HG03439 (cell line): ENCODE results near the gene CD59.
"Not testable (repeated sequence)": the region's sequence is repeated elsewhere in the genome, so short reads cannot be mapped to it uniquely, and the experiment has no call there.

Experiments
- ATAC-seq: cut with Tn5 transposase; IDR thresholded peaks from one replicate; pipeline ENCODE4 v1.9.1; 2021; ENCODE audit warnings: mild to moderate bottlenecking, moderate library complexity; ENCODE audit not compliant: unreplicated experiment

CD59 gene

GRCh38 chr11:33743291-33743690 is 7.1 kb upstream of the CD59 start:
- no peak for ATAC-seq

GRCh38 chr11:33742249-33742851 is 6.1 kb upstream of the CD59 start:
- no peak for ATAC-seq

GRCh38 chr11:33741806-33742205 is 5.6 kb upstream of the CD59 start:
- no peak for ATAC-seq

- ATAC-seq, result no peak
These were observed 1.2 kb upstream of the CD59 start for GRCh38 chr11:33737362-33737821.

GRCh38 chr11:33735271-33736147 is 714 bp downstream of the CD59 start:
- peak; percentile 56 for ATAC-seq

GRCh38 chr11:33734441-33735270 is 1.6 kb downstream of the CD59 start:
- ATAC-seq, result no peak

- ATAC-seq, result no peak
These were observed 2.2 kb downstream of the CD59 start for GRCh38 chr11:33733980-33734379.

GRCh38 chr11:33731723-33732531 is 4.3 kb downstream of the CD59 start:
- ATAC-seq, result no peak

- ATAC-seq, result no peak
These were observed 5.5 kb downstream of the CD59 start for GRCh38 chr11:33730716-33731115.

- not testable (repeated sequence) for ATAC-seq
These were observed 7.1 kb downstream of the CD59 start for GRCh38 chr11:33729072-33729664.

GRCh38 chr11:33727539-33727938 is 8.7 kb downstream of the CD59 start:
- not testable (repeated sequence) for ATAC-seq

- no peak for ATAC-seq
These were observed 10.7 kb downstream of the CD59 start for GRCh38 chr11:33725496-33725895.

- no peak for ATAC-seq
These were observed 11.6 kb downstream of the CD59 start for GRCh38 chr11:33724644-33725035.

- ATAC-seq, result peak; percentile 22
These were observed 12.9 kb downstream of the CD59 start for GRCh38 chr11:33723238-33723881.

- ATAC-seq, result peak; percentile 83
These were observed 13.5 kb downstream of the CD59 start for GRCh38 chr11:33722590-33723234.

- ATAC-seq, result no peak
These were observed 14.2 kb downstream of the CD59 start for GRCh38 chr11:33721984-33722383.

- ATAC-seq, result no peak
These were observed 14.8 kb downstream of the CD59 start for GRCh38 chr11:33721426-33721825.

- no peak for ATAC-seq
These were observed 16.6 kb downstream of the CD59 start for GRCh38 chr11:33719587-33719986.

GRCh38 chr11:33718440-33718839 is 17.8 kb downstream of the CD59 start:
- no peak for ATAC-seq
